ENCODE data around the gene MRTO4.
"Not testable (repeated sequence)": the region's sequence is repeated elsewhere in the genome, so short reads cannot be mapped to it uniquely, and the experiment has no call there.

MRTO4 gene

GRCh38 chr1:19222979-19223824 lies 28.4 kb upstream of the MRTO4 start:
- TF ChIP-seq ZNF70 (CRISPR knock-in tag; IDR thresholded peaks at IDR 0.05) (no peak), ZNF565 (CRISPR knock-in tag; conservative IDR thresholded peaks at IDR 0.05; ENCODE audit: low read depth) (no peak), PPARA (CRISPR knock-in tag; IDR thresholded peaks at IDR 0.05; ENCODE audit: borderline replicate concordance) (no peak), CSDC2 (CRISPR knock-in tag; IDR thresholded peaks at IDR 0.05) (no peak), TCF4 (CRISPR knock-in tag; IDR thresholded peaks at IDR 0.05; ENCODE audit: borderline replicate concordance) (no peak), ZFP3 (CRISPR knock-in tag; IDR thresholded peaks at IDR 0.05) (no peak), RARB (CRISPR knock-in tag; IDR thresholded peaks at IDR 0.05) (no peak), OSR1 (CRISPR knock-in tag; IDR thresholded peaks at IDR 0.05) (no peak), SNAI2 (CRISPR knock-in tag; IDR thresholded peaks at IDR 0.05) (no peak), GLIS3 (CRISPR knock-in tag; IDR thresholded peaks at IDR 0.05) (no peak), ISL1 (CRISPR knock-in tag; IDR thresholded peaks at IDR 0.05) (no peak), CSRNP3 (CRISPR knock-in tag; IDR thresholded peaks at IDR 0.05) (no peak)
- TF ChIP-seq, protein P1, sequence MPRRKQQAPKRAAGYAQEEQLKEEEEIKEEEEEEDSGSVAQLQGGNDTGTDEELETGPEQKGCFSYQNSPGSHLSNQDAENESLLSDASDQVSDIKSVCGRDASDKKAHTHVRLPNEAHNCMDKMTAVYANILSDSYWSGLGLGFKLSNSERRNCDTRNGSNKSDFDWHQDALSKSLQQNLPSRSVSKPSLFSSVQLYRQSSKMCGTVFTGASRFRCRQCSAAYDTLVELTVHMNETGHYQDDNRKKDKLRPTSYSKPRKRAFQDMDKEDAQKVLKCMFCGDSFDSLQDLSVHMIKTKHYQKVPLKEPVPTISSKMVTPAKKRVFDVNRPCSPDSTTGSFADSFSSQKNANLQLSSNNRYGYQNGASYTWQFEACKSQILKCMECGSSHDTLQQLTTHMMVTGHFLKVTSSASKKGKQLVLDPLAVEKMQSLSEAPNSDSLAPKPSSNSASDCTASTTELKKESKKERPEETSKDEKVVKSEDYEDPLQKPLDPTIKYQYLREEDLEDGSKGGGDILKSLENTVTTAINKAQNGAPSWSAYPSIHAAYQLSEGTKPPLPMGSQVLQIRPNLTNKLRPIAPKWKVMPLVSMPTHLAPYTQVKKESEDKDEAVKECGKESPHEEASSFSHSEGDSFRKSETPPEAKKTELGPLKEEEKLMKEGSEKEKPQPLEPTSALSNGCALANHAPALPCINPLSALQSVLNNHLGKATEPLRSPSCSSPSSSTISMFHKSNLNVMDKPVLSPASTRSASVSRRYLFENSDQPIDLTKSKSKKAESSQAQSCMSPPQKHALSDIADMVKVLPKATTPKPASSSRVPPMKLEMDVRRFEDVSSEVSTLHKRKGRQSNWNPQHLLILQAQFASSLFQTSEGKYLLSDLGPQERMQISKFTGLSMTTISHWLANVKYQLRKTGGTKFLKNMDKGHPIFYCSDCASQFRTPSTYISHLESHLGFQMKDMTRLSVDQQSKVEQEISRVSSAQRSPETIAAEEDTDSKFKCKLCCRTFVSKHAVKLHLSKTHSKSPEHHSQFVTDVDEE (CRISPR knock-in tag; IDR thresholded peaks at IDR 0.05), result no peak
- TF ChIP-seq, protein P2, sequence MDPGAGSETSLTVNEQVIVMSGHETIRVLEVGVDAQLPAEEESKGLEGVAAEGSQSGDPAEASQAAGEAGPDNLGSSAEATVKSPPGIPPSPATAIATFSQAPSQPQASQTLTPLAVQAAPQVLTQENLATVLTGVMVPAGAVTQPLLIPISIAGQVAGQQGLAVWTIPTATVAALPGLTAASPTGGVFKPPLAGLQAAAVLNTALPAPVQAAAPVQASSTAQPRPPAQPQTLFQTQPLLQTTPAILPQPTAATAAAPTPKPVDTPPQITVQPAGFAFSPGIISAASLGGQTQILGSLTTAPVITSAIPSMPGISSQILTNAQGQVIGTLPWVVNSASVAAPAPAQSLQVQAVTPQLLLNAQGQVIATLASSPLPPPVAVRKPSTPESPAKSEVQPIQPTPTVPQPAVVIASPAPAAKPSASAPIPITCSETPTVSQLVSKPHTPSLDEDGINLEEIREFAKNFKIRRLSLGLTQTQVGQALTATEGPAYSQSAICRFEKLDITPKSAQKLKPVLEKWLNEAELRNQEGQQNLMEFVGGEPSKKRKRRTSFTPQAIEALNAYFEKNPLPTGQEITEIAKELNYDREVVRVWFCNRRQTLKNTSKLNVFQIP (CRISPR knock-in tag; IDR thresholded peaks at IDR 0.05; ENCODE audit: borderline replicate concordance, low read depth), result no peak
- TF ChIP-seq, protein P3, sequence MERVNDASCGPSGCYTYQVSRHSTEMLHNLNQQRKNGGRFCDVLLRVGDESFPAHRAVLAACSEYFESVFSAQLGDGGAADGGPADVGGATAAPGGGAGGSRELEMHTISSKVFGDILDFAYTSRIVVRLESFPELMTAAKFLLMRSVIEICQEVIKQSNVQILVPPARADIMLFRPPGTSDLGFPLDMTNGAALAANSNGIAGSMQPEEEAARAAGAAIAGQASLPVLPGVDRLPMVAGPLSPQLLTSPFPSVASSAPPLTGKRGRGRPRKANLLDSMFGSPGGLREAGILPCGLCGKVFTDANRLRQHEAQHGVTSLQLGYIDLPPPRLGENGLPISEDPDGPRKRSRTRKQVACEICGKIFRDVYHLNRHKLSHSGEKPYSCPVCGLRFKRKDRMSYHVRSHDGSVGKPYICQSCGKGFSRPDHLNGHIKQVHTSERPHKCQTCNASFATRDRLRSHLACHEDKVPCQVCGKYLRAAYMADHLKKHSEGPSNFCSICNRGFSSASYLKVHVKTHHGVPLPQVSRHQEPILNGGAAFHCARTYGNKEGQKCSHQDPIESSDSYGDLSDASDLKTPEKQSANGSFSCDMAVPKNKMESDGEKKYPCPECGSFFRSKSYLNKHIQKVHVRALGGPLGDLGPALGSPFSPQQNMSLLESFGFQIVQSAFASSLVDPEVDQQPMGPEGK (CRISPR knock-in tag; IDR thresholded peaks at IDR 0.05; ENCODE audit: borderline replicate concordance), result no peak
- ATAC-seq, result peak; percentile 32; the same call in 1 of the 3 replicates

DNA sequence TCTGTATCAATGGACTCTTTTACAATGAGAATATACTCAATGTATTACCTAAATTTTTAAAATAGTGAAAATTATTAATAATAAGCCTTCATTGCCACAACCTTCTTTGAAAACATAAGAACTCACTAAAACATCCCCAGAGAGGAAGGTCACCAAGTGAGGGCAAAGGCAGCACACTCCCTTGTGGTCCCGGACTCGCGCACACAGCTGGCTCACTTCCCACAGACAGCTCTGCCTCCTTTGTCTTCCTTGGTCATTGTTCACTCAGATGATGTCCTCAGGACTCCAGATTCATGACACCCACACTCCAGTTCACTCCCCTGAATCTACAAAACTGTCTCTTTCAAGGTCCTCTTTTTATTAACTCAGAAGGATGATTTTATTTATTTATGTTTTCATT lies 22.4 kb upstream of the MRTO4 start:
- no peak for ATAC-seq
- TF ChIP-seq TCF4 (CRISPR knock-in tag; IDR thresholded peaks at IDR 0.05; ENCODE audit: borderline replicate concordance) (no peak), ZC3H10 (CRISPR knock-in tag; IDR thresholded peaks at IDR 0.05) (no peak), OSR1 (CRISPR knock-in tag; IDR thresholded peaks at IDR 0.05) (no peak)
- TF ChIP-seq, protein P2 (CRISPR knock-in tag; IDR thresholded peaks at IDR 0.05; ENCODE audit: borderline replicate concordance, low read depth), result no peak

DNA sequence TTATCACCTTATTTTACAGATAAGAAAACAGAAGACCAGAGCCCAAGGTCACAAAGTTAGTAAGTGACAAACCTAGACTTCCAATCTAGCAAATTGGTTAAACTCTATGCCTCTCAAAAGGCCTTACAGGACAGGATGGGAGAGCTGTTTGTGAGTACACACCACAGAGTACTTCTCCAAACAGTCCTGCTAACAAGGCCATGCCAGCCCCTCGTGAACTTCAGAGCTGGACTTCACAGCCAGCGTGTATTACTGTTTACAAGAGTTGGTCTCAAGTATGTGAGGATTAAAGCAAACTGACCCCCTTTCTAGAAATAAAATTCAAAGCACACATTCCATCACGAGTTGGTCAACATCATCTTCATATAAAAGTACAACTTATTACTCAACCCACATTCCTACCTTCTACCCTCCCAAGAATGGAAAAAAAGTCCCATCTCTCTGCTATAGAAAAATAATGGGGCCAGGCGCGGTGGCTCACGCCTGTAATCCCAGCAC lies 21.7 kb upstream of the MRTO4 start:
- TF ChIP-seq SNAI2 (CRISPR knock-in tag; IDR thresholded peaks at IDR 0.05), result no peak
- no peak for TF ChIP-seq ARNTL (CRISPR knock-in tag; IDR thresholded peaks at IDR 0.05; ENCODE audit: borderline replicate concordance, low read depth)
- ATAC-seq, result no peak

DNA sequence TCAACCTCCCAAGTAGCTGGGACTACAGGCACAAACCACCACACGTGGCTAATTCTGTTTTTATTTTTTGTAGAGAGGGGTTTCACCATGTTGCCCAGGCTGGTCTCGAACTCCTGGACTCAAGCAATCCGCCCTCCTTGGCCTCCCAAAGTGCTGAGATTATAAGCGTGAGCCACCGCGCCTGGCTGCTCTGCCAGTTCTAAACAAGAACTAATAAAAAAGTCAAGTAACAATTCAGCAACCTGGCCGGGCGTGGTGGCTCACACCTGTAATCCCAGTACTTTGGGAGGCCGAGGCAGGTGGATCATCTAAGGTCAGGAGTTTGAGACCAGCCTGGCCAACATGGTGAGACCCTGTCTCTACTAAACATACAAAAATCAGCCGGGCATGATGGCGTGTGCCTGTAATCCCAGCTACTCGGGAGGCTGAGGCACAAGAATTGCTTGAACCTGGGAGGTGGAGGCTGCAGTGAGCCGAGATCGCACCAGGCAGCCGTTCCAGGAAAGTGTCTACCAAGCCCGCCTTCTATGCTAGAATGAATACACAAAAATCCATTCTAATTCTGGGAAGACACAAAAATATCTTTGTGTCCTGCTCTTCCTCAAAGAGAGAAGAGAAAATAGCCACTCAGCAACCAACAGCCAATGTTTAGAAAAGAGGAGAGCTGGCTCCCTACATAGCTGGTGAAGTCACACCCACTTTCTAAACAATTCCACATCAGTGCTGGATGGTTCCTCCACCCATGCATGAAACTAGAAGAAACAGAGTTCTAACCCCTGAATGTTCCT lies 19.7 kb upstream of the MRTO4 start:
- ATAC-seq, result not testable (repeated sequence)

All from SK-N-SH treated with all-trans-retinoic acid at 6 μM for 48 hours (cell line).